H1 (cell line): ENCODE data around the gene PPP1R14C. TPM values are rescaled to one million over a fixed set of nuclear protein-coding genes. Genes with fewer than 3 reads are reported as not detected.

ENCODE experiments used
- BACH1 ChIP-seq: IDR thresholded peaks from 2 replicates; pipeline ENCODE4 v1.6.1; 2012; ENCODE audit warnings: low read length, improper control_type of control experiment
- CTBP2 ChIP-seq: IDR thresholded peaks from 2 replicates; pipeline ENCODE4 v1.7.0; 2011; ENCODE audit warnings: borderline replicate concordance, mild to moderate bottlenecking, moderate library complexity, mixed read lengths, low read length; ENCODE audit not compliant: insufficient read depth, insufficient read length
- NRF1 ChIP-seq: IDR thresholded peaks from 2 replicates; pipeline ENCODE4 v1.6.1; 2011; ENCODE audit warnings: mild to moderate bottlenecking, low read depth, low read length, improper control_type of control experiment
- POLR2AphosphoS5 ChIP-seq: IDR thresholded peaks from 2 replicates; pipeline ENCODE4 v1.6.1; 2011; ENCODE audit warnings: low read depth, low read length
- polyA plus RNA-seq, 7 experiments: library from polyadenylated mRNA; depleted of rRNA in 3 of 7; stranded (reverse) in 5 of 7; unstranded in 2 of 7; fragments of >200 nt in 5 of 7; fragments of 200-250 nt in 2 of 7; gene quantifications; 1 replicate in 5 of 7; 2 replicates in 1 of 7; 4 replicates in 1 of 7; pipeline versions ENCODE4 v1.2.1 to v1.2.3, GENCODE V29; 2011 to 2013; ENCODE audit warnings: missing spikeins in 2 of 7, mixed read lengths in 2 of 7
- total RNA-seq: library from RNA; stranded (reverse); fragmentation: NEBNext Ultra II Directional; extraction: Animal tissue kit (Norgen Biotek cat#: 25700); gene quantifications from 2 replicates; pipeline ENCODE4 v1.2.1, GENCODE V29; 2021
- TF ChIP-seq, protein P1 (sequence below), 3 experiments: IDR thresholded peaks; 1 replicate in 2 of 3; 2 replicates in 1 of 3; pipeline versions ENCODE4 v1.5.1 to v1.6.1; 2011; ENCODE audit warnings: low read length in 3 of 3, mild to moderate bottlenecking in 3 of 3, inconsistent platforms in 2 of 3, low read depth in 1 of 3, moderate library complexity in 1 of 3; ENCODE audit not compliant: insufficient read depth in 1 of 3; ENCODE audit errors: control extremely low read depth in 1 of 3

PPP1R14C gene
- total and polyA plus RNA-seq, 2 of the 8 experiments (the other 6 are each of a cell fraction or from before 2014, with no cell fraction given): 0.30 to 0.61 TPM

DNA sequence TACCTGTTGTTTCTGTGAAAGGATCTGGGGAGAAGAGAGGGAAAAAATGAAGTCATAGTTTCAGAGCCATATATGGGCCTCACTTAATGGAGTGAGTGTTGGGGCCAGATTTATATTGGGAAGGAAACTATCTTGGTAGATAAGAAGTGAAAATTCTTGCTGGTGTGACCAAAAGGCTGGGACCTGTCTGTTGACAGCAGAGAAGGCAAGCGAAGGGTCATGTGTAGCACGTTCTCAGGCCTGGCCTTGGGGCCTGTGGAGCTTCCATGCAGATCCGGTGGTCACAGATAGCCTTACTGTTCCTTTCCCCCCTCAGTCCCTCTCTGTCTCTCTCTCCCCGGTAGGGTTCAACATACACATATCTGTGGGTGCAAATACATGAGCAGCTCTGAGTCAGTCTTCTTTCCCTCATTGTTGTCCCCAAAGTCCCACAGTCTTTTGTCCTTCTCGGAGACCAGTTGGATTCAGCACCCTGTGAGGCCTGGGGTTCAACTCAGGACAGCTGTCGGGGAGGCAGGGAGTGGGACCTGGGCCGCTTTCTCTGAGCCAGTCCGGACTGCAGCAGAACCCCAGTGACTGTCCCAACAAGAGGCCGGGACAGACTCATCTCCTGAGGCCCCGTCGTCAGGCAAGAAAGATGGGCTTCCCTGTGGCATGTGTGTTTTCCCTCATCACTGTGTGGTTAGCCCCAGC, 34.6 kb downstream of the PPP1R14C start (continued):
- TF ChIP-seq, protein P1, sequence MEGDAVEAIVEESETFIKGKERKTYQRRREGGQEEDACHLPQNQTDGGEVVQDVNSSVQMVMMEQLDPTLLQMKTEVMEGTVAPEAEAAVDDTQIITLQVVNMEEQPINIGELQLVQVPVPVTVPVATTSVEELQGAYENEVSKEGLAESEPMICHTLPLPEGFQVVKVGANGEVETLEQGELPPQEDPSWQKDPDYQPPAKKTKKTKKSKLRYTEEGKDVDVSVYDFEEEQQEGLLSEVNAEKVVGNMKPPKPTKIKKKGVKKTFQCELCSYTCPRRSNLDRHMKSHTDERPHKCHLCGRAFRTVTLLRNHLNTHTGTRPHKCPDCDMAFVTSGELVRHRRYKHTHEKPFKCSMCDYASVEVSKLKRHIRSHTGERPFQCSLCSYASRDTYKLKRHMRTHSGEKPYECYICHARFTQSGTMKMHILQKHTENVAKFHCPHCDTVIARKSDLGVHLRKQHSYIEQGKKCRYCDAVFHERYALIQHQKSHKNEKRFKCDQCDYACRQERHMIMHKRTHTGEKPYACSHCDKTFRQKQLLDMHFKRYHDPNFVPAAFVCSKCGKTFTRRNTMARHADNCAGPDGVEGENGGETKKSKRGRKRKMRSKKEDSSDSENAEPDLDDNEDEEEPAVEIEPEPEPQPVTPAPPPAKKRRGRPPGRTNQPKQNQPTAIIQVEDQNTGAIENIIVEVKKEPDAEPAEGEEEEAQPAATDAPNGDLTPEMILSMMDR (IDR thresholded peaks at IDR 0.05; ENCODE audit: control extremely low read depth in 1 of 3, insufficient read depth in 1 of 3, low read depth in 1 of 3, low read length in 3 of 3): no peak
- TF ChIP-seq BACH1 (no peak), CTBP2 (no peak), NRF1 (no peak), POLR2AphosphoS5 (no peak)
